NCI-H187 treated with DMSO at 0.1 percent for 48 hours (cell line): ENCODE measurements around the gene FBXW5.

Experiments used
- DNase-seq: peaks from one replicate; lab custom pipeline; 2025; lab: John Stamatoyannopoulos, UW

FBXW5 gene

DNA sequence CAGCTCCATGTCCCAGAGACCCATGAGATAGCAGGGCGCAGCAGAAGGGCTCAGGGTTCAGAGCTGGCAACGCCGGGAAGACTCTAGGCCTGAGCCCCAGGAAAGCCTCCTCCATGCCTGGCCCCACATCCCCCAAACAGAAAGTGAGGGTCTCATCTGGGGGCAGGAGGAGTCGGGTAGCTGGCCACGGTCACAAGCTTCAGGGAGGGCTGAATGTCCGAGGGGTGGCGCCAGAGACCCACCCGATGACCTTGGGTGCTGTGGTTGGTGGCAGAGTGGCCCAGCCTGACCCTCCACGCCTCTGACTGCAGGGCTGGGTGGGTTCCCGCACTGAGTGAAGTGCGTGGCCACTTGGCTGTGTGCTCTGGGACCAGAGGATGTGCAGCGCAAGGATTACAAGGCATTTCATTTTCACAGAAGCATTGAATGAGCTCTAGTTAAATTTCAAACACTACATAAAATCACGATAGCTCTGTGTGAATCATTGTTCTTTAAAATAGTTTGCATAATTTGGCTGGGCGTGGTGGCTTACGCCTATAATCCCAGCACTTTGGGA is 3.5 kb upstream of the FBXW5 start:
- no peak for DNase-seq

GRCh38 chr9:136947028-136947891 is 2.7 kb upstream of the FBXW5 start:
- DNase-seq, result no peak

DNA sequence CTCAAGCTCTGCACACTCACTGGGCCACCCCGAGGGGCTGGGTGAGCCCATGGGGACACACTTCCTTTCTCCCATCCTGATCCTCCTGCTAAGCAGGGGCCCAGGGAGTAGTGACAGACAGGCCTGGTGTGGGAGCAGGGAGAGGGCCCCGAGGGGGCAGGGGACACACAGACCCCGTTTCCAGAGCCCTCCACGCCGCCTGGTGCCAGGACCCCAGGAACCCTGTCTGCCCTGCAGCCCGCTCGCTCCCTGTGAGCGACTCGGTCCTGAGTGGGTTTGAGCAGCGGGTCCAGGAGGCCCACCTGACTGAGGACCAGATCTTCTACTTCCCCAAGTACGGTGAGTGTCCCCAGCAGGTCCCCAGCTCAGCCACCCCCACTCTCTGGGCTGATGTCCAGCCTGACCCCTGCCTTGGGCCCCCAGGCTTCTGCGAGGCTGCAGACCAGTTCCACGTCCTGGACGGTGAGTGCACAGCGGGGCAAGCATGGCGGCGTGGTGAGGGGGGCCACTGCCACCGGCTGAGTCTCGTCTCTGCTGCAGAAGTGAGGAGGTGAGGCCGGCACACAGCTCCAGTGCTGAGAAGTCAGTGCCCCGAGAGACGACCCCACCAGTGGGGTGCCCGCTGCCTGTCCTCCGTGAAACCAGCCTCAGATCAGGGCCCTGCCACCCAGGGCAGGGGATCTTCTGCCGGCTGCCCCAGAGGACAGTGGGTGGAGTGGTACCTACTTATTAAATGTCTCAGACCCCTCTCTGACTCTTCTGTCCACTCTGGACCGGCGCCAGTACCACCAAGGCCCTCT is 1.9 kb upstream of the FBXW5 start:
- DNase-seq, result no peak

DNA sequence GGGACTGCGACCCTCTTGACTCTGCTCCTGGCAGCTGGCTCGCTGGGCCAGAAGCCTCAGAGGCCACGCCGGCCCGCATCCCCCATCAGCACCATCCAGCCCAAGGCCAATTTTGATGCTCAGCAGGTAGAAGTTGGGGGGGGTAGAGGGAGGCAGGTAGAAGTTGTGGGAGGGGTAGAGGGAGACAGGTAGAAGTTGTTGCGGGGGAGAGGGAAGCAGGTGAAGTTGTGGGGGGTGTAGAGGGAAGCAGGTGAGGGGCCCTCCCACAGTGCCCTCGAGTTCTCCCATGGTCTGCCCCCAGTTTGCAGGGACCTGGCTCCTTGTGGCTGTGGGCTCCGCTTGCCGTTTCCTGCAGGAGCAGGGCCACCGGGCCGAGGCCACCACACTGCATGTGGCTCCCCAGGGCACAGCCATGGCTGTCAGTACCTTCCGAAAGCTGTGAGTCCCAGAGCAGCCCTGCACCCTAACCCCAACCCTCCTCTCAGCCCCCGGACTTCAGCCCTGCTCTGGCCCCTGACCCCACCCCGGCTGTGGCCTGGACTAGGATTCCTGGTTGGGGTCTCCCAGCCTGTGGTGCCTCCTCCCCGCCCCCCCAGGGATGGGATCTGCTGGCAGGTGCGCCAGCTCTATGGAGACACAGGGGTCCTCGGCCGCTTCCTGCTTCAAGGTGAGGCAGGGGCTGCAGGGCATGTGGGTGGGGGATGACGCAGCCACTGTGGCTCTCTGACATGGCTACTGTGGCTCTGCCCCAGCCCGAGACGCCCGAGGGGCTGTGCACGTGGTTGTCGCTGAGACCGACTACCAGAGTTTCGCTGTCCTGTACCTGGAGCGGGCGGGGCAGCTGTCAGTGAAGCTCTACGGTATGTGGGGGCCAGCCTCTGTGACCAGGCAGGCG is 1.0 kb upstream of the FBXW5 start:
- no peak for DNase-seq

- DNase-seq, result no peak
These were observed 373 bp downstream of the FBXW5 start for GRCh38 chr9:136944212-136944518.

DNA sequence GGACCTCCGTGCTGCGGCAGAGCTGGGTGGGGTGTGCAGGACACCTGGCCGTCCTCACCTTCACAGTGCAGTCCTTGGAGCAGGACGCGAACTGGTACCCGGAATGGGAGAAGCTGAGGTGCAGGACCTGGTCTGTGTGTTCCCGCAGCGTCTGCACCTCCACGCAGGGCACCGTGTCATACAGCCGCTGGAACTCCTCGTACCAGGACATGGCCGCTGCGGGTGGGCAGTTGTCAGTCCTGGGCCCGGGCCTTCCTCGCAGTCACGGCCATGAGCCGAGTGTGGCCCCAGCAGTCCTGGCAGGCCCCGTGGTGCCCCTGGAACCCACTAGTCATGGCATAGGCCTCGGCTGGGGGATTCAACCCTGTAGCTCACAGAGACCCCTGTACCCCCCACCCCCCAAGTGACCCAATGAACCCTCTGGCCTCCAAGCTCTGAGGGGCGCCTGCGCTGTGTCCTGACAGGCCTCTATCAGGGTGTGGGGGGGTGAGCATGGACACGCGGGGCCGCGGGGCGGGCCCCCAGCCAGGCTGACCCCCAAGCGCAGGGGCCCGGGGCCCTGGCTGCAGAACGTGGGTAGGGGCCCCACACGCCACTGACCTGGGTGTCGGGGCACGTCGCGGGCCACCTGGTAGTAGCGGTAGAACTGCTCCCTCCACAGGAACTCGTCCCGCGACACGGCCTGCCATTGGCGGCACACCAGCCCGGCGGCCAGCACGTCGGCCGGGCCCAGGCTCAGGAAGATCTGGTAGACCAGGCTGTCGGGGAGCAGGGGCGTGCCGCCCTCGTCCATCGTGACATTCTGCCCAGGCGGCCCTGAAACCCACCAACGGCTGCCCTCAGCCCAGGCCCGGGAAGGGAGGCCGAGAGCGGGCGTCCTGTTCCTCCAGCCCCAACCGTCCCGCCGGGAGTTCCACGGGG is 987 bp downstream of the FBXW5 start:
- no peak for DNase-seq

DNA sequence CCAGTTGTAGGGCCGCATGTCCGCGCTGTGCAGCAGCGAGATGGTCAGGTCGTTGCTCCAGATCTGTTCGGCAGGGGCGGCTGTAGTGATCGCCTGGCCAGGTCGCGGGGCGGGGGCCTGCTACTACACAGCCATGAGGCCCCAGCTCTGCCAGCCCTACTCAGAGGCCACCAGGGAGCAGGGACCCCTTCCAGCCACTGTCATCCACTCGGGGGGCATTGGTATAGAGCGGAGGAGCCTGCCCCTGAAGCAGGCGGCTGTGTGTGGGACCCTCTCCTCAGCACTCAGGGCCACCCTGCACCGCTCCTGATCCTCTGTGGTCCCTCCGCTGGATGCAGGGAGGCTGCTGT is 1.7 kb downstream of the FBXW5 start:
- DNase-seq, result no peak

- DNase-seq, result no peak
These were observed 2.2 kb downstream of the FBXW5 start for GRCh38 chr9:136942112-136942880.

GRCh38 chr9:136941231-136942111 is 3.1 kb downstream of the FBXW5 start:
- DNase-seq, result no peak

DNA sequence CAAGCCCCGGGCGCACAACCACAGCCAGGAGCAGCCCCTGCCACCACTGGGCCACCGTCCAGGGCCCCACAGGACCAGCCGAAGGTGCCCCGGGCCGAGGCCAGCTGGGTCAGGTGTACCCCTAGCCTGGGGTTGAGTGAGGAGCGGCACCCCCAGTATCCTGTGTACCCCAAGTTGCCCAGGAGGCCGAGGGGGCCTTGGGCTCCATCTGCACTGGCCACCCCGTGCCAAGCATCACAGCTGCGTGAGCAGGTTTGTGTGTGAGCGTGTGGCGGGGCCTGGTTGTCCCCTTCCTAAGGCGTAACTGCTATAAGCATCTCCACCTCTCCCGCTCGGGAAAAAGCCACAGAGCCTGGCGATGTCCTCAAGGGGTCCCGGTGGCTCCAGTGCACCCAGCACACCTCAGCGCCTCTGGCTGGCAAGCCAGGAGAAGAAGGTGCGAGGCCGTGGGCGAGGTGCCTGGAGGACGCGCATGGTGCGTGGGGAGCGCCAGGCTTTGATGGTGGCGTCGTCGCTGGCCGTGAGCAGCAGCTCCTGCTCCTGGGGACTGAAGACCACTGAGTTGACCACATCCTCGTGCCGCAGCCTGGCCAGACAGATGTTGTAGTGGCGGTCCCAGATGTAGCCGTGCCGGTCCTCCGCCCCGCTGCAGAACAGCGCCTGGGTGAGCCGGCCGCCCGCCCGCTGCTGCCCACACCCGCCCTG is 3.9 kb downstream of the FBXW5 start:
- no peak for DNase-seq

DNA sequence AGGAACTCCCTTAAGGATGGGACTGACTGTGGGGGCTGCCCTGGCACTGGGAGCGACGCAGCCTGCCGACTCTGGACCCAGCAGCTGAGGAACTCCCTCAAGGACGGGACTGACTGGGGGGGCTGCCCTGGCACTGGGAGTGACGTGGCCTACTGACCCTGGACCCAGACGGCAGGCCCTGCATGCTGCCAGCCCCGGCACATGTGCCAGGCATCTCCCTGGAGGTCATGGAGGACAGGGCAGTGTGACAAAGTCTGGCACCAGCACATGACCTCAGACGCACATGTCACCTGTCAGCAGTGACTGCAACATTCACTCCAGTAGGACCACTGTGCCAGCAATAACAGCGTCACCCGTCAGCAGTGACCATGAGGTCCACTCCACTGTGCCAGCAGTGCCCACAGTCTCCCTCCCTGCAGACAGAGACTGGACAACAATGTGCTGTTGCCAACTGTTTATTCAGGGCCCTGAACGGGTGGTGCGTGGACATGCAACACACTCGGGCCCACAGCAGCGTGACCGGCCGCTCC is 4.5 kb downstream of the FBXW5 start:
- DNase-seq, result no peak

GRCh38 chr9:136939431-136939995 is 5.0 kb downstream of the FBXW5 start:
- no peak for DNase-seq

- DNase-seq, result no peak
These were observed 7.1 kb downstream of the FBXW5 start for GRCh38 chr9:136937186-136938001.

DNA sequence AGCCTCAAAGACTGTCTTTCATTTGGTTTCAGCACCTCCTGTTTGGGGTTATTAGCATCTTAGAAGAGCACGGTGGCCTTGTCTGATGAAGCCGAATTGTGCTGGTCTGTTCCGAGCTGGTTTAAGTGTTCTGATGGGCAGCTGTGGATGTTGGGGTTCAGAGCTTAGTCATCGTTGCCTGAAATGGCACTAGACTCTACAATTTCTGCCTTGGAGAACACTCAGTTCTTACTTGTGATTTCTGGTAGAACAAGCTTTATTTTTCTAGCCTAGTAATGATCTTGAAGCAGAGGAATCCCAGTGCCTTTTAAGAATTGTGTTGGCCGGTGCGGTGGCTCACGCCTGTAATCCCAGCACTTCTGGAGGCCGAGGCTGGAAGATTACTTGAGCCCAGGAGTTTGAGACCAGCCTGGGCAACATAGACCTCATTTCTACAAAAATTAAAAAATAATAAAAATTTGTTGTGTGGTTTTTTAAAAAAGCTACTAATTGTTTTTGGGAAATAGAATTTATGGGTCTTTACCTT is 7.8 kb downstream of the FBXW5 start:
- no peak for DNase-seq

DNA sequence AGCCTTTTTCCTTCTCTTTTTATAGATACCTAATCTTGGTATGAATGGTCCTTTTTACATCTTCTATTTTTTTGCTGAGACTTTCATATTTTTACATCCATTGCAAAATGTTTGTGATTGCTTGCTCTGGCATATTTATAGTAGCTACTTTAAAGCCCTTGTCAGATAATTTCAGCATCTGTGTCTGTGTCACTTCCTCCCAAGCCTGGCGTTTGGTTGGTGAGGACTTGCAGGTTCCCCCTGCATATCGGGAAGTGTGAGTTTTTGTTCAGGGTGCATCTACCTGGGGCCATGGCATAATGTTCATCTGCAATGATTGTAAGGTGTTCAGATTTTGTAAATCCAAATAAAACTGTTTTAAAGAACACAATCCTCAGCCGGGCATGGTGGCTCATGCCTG is 8.9 kb downstream of the FBXW5 start:
- no peak for DNase-seq

DNA sequence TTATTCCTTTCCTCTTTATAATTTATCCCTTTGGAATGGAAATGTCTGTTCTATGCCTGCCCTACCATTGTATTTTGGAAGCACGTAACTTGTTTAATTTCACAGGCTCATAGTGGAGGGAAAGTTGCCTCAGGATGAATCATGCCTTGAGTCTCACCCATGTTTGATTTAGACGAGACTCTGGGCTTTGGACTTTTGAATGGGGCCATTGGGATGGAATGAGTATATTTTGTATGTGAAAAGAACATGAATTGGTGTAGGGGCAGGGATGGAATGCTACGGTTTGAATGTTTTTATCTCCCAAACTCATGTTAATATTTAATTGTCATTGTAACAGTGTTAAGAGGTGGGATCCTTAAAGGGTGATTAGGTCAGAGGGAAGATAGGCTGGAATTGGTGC is 10.3 kb downstream of the FBXW5 start:
- no peak for DNase-seq

- no peak for DNase-seq
These were observed 12.9 kb downstream of the FBXW5 start for GRCh38 chr9:136931611-136932130.
